ENCODE results near the gene NRDE2.

Gene NRDE2, protein sequence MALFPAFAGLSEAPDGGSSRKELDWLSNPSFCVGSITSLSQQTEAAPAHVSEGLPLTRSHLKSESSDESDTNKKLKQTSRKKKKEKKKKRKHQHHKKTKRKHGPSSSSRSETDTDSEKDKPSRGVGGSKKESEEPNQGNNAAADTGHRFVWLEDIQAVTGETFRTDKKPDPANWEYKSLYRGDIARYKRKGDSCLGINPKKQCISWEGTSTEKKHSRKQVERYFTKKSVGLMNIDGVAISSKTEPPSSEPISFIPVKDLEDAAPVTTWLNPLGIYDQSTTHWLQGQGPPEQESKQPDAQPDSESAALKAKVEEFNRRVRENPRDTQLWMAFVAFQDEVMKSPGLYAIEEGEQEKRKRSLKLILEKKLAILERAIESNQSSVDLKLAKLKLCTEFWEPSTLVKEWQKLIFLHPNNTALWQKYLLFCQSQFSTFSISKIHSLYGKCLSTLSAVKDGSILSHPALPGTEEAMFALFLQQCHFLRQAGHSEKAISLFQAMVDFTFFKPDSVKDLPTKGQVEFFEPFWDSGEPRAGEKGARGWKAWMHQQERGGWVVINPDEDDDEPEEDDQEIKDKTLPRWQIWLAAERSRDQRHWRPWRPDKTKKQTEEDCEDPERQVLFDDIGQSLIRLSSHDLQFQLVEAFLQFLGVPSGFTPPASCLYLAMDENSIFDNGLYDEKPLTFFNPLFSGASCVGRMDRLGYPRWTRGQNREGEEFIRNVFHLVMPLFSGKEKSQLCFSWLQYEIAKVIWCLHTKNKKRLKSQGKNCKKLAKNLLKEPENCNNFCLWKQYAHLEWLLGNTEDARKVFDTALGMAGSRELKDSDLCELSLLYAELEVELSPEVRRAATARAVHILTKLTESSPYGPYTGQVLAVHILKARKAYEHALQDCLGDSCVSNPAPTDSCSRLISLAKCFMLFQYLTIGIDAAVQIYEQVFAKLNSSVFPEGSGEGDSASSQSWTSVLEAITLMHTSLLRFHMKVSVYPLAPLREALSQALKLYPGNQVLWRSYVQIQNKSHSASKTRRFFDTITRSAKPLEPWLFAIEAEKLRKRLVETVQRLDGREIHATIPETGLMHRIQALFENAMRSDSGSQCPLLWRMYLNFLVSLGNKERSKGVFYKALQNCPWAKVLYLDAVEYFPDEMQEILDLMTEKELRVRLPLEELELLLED

DNA sequence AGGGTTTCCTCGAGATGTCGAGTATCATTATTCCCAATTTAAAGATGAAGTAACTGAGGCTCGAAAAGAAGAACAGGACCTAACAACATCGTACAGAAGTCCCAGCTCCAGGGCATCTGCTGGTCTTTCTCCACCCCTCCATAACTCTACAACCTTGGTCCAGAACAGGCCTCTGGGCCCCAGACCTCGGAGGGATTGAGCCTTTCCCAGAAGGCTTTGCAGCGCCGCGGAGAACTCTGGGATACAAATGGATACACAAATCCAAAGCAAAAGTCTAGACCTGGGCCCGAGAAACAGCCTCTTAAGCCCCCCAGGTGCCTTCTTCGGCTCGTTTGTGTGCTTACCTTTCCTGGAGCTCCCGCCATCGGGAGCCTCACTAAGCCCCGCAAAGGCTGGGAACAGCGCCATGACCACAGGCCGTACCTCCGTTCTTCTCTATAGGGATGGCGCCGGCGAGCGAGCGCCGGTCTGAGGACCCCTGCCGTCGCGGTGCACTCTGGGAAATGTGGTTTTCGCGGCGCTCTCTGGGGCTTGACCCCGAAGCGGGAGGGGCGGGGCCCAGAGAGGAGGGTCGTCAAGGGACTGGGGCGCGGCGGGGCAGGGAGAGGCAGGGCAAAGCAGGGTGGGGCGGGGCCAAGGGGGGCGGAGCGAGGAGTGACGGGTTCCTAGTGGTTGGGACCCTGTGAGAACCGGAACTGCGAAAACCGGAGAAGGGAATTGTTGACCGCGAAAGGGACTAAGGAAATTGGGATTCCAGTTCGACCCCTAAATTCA lies at the start of gene NRDE2:
Gene NRDE2, minus strand, starts transcription at position 445 of the 774 bp plus-strand sequence. Its CDS starts 37 bp downstream, at position 408.
- DNase-seq = peak; percentile 95

DNA sequence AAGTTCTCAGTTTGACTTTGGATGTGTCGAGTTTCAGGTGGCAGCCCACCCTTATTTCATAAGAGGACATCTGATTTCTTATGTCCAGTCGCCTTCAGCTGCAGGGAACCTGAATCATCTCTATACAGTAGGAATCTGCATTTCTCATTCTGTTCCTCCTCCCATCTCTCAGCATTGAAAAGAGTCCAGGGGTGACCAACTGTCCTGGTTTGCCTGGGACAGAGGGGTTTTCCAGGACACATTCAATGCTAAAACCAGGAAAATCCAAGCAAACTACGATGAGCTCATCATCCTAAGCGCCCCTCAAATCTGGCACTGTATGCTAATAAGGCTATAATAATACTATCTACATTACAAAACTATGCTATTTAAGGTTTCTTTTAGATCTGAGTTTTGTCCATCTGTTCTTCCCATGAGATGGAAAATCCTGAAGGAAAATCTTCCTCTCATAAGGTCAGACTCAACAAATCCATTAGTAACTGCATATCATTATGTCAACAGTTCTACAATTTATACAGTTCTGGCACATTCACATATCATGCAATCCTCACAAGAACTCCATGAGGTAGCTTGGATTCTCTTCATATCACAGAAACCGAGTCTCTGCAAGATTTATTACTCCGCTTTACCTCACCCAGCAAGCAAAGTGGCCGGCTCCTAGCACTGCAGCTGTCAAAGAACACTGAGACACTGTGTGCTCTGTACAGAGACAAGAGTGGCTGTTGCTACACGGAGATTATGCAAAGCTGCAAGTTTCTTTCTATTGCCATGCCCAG lies 49.5 kb upstream of the NRDE2 start:
- no peak for DNase-seq

DNA sequence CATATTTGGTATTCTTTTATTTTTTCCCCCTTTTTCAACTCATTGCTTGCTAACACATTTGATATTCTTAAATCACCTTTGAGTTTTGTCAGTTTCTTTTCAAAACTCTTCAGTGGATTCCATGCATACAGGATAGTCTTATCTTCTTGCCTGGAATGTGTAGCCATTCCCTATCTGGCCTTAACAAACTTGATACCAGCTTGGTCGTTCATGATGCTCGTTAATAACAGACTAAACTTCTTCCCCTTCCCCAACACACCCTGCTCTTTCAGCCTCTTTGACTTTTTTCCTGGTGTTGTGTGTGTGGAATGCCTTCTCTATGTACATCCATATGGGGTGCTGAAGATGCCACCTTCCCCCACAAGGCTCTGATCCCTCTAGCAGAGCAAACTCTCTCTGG lies 47.4 kb upstream of the NRDE2 start:
- no peak for DNase-seq

- DNase-seq = no peak
Measured at GRCh38 chr14:90378249-90378648, 46.5 kb upstream of the NRDE2 start.

- DNase-seq = no peak
Measured at GRCh38 chr14:90375934-90376333, 44.2 kb upstream of the NRDE2 start.

DNA sequence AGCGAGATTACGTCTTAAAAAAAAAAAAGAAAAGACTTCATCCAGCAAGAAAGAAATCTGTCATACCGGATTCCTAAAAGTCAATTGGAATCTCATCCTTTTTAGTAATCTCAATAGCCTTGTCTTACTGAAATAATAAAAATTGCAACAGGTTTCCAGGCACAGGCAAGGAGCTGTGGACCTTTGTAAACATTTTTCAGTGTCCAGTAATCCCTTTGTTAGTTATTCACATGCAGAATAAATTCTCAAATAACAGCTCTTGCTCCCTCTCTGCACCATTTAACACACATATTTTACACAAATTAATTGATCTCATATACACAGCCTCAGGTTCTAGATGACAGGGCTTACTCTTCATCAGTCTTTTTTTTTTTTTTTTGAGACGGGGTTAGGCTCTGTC lies 43.1 kb upstream of the NRDE2 start:
- DNase-seq = no peak

DNA sequence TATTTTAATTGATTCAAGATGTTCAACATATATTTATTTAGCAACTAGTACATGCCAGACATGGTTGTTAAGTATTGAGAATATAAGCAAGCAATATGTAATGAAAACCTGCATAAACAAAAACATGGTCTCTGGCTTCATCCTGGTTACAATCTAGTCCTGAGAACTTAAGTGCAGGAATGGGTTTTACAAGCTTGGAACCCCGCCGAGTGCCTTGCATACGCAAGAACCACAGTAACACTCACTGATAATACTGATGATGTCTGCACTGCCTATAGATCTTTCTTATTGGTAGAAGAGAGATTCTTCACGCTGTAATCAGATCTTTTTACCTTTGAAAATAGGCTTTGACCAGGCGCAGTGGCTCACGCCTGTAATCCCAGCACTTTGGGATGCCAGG lies 42.1 kb upstream of the NRDE2 start:
- DNase-seq = no peak

- peak; percentile 55 for DNase-seq
Measured at GRCh38 chr14:90368946-90369721, 37.4 kb upstream of the NRDE2 start.

- DNase-seq = no peak
Measured at GRCh38 chr14:90362558-90362896, 30.8 kb upstream of the NRDE2 start.

DNA sequence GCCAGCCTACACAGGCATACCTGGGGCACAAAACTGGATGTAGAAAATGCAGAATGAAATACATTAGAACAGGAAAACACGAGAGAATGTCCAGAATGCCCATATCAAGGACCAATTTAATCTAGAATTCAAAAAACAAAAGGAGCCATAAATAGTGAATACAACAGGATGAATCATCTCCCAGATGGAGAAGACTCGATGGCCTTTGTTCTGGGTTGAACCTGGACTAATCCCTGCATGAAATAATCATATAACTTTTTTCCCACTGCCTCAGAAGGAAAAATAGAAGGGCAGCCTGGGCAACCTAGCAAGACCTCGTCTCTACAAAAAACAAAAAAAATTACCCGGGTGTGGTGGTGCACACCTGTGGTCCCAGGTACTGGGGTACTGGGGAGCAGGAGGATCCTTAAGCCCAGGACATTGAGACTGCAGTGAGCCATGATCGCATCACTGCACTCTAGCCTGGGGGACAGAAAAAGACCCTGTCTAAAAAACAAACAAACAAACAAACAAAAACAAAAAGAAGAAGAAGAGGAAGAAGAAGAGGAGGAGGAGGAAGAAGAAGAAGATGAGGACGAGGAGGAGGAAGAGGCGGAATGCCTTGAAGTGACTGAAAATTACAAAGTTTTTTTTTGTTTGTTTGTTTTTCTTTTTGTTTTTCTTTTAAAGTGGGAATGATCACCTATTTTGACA lies 30.3 kb upstream of the NRDE2 start:
- DNase-seq = no peak

DNA sequence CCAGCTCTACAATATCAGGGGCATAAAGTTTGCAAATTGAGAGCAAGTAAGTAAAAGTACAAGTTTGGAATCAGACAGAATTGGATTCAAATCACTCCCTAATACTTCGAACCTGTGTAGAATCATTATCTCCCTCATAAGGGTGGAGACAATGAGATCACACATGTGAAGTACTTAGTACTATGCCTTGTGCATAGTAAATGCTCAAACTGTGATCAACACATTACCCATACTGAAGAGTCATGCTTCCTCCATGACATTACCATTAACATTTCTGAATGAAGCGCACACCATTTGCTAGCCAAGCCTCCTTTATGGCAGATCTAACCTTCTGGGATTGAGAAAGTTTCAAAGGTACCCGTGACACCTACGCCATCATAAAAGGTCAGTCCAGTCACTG lies 26.6 kb upstream of the NRDE2 start:
- no peak for DNase-seq

GRCh38 chr14:90356925-90357324 lies 25.2 kb upstream of the NRDE2 start:
- no peak for DNase-seq

GRCh38 chr14:90355540-90356518 lies 24.1 kb upstream of the NRDE2 start:
- no peak for DNase-seq

- no peak for DNase-seq
Measured at GRCh38 chr14:90354551-90355298, 23.0 kb upstream of the NRDE2 start.

- DNase-seq = no peak
Measured at GRCh38 chr14:90349739-90350138, 18.0 kb upstream of the NRDE2 start.

DNA sequence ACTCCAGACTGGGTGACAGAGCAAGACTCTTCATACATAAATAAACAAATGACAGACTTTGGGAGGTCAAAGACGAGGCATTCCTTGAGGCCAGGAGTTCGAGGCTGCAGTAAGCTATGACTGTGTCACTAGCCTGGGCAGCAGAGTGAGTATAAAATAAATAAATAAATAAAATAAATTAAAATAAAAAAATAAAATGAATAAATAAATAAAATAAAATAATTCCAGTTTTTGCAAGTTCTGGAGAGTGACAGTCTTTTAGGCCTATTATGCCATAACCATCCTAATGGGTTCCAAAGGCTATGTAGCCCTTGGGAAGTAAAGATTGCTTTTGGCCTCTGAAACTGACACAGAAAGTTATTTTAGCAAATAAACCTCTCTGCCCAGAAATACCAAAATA lies 16.5 kb upstream of the NRDE2 start:
- DNase-seq = no peak

GRCh38 chr14:90345239-90345557 lies 13.5 kb upstream of the NRDE2 start:
- no peak for DNase-seq

All from CD4-positive, alpha-beta T cell treated with Interleukin-10 for 1 hour (primary cell).